OCI-LY7 (cell line): ENCODE measurements around the gene GNRH2.

Experiments
- CTCF ChIP-seq: fragments of 200-600 bp; sonication (generic); conservative IDR thresholded peaks from 2 replicates; pipeline ENCODE4 v1.5.1; 2014; ENCODE audit warnings: mild to moderate bottlenecking, antibody characterized with exemption, low read length, moderate library complexity, mixed read lengths
- EZH2phosphoT487 ChIP-seq: fragments of 200-600 bp; sonication (generic); IDR thresholded peaks from 2 replicates; pipeline ENCODE4 v1.6.1; 2018; ENCODE audit warnings: low read depth, borderline replicate concordance, mild to moderate bottlenecking, mixed run types, antibody characterized with exemption, low read length, moderate library complexity, mixed read lengths

GRCh38 chr20:3039426-3039825 is 4.0 kb upstream of the GNRH2 start:
- TF ChIP-seq CTCF, result no peak
- TF ChIP-seq EZH2phosphoT487, result no peak
